HG03565 (cell line): ENCODE data around the gene CCDC92.

ENCODE experiments used
- ATAC-seq: cut with Tn5 transposase; IDR thresholded peaks from one replicate; pipeline ENCODE4 v1.9.1; 2021; ENCODE audit warnings: mild to moderate bottlenecking, moderate library complexity; ENCODE audit not compliant: unreplicated experiment

CCDC92 gene

DNA sequence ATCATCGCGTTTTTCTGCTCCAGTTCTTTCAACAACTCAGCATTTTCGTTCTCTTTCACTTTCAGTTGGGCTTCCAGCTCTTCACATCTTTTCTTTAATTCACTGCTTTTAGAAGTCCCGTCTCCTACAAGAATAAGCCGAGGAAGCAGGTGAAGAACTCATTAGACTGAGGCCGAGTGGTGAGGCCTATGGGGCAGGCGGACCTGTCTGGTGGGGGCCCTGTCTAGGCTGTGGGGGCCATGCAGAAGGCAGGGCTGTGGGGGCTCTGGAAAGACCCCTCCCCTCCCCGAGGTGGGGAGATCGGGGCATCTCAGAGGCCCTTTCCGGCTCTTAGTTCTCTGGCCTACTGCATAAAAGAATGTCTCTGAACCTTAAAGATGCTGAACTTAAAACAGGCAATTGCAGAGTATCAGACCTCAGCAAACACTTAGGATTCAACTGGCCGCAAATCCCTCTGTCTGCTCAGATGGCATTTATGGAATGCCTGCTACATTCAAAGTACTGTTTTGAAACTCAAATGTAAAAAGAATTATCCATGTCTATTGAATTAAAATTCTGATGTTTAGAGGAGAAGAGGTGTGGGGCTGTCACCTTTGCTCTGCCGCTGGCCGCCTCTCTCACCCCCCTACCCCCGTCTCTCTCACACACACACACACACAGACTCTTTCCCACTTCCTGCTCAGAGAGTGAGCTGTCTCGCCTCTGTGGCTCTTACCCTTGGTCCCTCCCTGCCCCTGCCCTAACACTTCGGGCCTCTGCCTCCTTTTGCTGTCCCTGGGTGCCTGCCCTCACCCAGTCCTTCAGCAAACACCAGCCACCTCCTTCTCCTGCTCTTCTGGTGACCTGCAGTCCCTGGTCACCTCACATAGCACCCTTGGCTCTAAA is 34.7 kb downstream of the CCDC92 start:
- no peak for ATAC-seq

DNA sequence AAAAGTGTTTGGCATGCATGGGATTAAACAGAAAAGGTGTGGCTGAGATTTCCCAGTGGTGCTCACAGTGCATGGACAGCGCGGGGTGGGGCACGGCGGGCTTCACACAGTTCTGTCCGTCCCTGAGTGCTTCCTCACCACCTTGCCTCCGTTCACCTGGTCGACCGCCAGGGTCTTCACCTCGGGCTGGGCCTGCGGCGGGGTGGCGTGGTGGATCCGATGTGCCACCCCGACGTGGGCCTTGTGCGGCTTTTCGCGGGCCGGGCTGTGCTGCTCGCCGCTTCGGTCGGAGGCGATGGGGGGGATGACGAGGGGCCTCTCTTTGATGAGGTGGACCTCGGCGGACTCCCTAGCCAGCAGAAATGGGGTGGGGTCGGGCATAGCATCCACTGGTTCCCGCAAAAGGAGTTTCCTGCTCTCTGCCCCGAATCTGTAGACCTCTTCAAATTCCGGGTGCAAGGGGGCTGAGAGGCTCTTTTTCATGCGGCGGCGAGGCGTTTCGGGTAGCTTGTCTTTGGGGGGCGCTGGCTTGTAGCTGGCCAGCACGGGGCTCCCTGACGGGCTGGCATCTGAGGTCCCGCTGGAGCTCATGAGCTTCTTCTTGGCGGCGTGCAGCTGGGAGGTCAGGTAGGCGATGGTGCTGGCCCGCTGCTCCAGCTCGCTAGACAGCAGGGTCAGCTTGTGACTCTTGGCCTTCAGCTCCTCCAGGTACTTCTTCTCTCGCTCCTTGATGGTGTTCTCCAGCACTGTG is 35.5 kb downstream of the CCDC92 start:
- no peak for ATAC-seq

DNA sequence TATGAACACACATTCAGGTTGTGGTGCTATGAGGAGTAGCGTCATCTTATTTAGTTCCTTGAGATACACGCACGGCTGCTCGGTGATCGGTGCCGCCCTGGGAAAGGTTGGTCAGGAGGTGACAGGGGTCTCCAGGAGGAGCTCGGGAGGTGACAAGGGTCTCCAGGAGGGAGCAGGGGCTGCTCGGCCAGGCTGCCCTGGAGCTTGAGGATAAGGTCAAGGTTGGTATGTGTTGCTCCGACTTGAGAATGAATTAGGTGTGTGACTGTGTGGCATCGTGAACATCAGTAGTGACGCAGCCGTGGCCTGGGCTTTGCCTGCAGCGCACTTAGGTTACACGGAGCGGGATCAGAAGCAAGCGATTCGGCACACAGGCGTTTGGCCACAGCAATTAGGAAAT is 36.2 kb downstream of the CCDC92 start:
- no peak for ATAC-seq

DNA sequence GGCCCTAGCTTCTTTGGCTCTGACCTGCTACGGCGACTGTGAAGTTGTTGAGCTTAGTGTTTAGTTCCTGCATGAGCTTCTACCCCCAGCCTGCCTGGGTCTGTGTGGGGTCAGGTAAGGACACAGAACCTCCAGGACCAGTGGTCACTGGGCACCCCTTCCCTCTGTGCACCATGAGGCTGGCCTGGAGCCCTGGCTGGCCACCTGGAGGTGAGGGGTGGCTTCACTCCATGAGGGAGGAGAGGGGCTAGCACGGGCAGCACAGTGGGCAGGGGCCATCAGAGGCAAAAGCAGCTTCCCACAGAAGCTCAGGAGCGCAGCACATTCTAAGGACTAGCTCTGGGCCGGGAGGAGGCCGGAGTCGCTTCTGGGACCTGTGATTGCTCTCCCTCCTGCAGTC is 36.7 kb downstream of the CCDC92 start:
- no peak for ATAC-seq

DNA sequence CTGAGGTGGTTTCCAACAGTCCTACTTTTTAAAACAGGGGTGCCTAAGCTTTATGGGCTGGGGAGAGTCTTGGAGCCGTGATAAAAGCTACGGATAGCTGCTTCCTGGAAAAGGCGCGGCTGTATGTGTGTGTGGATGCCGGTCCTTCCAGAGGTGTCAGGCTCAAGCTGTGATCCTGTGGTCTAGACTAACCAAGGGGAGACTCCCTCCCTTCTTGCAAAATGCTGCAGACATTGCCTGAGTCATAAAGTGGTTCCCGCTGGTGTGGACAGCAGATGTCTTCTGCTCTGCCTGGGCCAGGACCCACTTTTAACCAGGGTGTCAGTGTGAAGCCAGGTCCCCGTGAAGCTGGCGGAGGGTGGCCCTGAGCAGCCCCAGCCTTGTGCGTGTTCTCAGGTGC is 37.8 kb downstream of the CCDC92 start:
- ATAC-seq: no peak

DNA sequence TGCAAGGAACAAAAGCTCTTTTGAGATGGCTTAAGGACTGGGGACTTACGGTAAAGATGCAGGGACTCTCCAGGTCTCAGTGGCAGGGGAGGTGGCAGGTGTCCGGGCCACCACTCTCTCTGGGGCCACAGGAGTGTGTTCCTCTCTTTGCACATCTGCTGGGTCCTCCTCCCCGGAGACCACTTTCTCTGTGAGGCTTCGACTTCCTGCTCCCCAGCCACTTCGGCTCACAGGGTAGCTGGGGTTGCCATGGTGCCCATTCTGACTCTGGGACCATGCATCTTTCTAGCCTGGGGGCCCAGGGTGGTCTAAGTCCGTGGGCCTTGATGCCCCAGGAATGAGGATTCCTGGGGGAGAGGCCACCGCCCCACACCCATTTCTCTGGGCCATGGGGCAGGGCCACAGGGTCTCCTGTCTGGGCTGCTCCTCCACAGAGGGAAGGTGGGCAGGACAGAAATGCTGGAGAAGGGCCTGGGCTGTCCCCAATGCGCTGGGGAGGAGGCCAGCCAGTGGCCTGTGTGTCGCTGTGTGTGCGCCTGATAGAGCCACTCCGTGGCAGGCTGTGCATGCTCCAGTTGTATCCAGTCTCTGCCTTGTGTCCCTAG is 38.5 kb downstream of the CCDC92 start:
- no peak for ATAC-seq

DNA sequence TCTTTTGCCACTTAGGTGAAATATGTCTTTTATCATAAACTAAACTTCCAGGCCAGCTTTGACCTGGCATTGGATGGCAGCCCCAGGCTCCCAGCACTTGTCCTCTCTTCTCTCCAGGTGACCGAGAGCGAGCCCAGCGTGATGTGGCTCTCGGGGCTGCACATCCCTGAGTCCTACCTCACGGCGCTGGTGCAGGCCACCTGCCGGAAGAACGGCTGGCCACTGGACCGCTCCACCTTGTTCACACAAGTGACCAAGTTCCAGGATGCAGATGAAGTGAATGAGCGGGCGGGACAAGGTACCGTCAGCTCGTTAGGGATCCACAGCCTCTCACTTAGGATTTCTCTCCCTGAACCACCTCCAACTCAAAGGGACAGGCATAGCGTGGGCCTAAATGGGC is 39.4 kb downstream of the CCDC92 start:
- ATAC-seq: no peak

DNA sequence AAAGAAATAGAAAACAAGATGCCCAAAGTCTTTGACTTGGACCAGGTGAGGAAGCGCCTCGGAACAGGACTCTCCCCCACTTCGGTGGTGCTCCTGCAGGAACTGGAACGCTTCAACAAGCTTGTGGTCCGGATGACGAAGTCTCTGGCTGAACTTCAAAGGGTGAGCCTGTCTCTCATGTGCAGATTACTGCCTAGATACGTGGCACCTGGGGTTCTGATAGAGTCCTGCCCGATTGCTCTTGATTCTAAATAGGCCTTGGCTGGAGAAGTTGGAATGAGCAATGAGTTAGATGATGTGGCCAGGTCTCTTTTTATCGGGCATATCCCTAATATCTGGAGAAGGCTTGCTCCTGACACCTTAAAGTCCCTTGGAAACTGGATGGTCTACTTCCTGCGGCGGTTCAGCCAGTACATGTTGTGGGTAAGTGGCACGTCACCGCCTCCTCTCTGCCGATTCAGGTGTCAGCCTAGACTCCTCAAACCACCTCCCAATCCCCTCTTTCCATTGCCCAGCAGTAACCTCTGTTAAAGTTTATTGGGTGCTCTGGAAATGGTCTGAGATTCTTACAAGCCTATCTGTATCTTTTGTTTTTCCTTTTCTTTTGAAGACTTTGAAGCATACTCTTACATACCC is 40.8 kb downstream of the CCDC92 start:
- no peak for ATAC-seq

DNA sequence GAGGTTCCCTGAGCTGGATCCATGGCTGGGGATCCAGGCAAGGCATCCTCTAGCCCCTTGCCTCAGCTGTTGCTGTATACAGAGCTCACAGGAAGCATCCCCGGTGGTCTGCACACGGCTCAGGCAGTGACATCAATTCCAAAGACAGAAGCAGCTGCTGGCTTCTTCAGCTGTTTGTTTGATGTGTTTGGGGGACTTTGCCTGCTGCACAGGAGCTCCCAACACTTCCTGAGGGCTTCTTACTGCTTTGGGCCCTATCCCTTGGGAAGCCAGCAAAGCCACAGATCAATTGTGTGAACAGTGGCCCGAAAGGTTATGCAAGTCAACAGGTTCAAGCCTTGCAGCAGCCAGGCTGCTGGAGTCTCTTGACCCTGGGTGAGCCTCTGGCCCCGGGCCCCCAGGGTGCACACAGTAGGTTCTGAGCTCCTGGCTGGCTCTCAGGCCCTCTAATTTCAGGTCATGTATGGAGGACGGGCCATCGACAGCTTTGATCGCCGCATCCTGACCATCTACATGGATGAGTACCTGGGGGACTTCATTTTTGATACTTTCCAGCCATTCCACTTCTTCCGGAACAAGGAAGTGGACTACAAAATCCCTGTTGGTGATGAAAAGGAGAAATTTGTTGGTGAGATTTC is 42.6 kb downstream of the CCDC92 start:
- ATAC-seq: no peak

DNA sequence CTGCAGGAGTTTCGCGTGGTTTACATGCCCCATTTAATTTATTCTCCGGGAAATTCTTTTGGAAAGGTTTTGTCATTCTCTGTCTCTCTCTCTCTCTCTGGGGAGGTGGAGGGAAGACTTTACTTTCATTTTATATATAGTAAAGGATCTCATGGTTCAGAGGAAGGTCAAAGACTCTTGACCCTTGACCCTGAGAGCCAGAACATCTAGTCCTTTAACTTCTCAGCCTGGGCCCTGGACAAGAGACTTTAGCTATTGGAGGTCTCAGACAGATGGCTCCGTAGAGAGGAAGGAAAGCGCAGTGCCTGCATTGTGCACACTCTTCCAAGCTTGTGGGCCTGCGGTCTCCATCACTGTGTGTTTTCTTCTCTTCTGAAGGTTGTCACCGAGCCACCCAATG is 43.7 kb downstream of the CCDC92 start:
- no peak for ATAC-seq

DNA sequence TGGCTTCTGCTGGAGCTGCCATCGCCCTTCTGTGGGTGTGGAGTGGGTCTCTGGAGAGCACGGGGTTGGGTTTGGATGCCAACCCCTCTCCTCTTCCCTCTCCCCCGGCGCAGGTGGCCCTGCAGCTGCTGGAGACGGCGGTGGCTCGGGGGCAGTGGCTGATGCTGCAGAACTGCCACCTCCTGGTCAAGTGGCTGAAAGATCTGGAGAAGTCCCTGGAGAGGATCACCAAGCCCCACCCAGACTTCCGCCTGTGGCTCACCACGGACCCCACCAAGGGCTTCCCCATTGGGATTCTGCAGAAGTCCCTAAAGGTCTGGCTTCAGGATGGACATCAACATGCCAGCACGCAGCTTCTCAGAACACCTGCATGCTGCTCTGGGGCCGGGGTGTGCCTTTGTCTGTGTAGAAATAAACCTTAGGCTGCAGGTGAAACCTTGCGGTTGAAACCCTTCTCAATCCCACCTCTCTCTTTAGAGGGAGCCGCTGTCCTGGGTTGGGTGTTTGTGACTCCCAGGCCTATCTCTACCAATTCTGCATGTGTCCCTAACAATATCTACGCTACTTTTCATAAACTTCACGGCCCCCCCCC is 44.3 kb downstream of the CCDC92 start:
- ATAC-seq: no peak

DNA sequence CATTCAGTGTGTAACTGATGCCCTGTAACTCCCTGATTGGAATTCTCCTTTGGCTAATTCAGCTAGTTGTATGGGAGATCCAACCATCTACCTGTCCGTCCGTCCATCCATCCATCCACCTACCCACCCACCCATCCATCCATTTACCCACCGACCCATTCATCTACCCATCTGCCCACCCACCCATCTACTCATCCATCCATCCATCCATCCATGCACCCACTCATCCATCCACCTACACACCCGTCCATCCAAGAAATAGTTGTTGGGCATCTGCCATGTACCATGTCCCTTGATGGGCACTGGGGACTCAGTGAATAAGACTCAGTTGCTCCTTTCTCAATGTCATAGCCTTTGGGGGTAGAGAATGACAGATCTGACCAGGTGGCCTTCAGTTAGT is 48.1 kb downstream of the CCDC92 start:
- no peak for ATAC-seq

DNA sequence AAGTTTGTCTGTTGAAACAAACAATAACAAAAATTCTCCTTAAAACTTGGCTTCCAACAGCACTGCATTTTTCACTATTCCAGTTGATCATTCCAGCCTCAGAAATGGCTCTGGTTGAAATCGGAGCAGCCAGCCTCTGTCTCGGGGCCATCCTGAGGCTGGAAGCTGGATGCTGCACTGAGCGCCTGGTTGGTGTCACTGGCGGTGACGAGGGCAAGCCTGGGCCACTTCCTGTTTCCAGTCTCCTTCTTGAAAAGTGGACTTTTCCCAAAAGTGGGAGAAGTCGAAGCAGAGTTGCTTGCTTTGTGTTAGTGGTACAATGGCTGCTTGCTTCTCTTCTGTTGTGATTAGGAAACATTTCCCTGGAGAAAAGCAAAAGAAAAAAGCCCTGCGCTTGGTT is 48.7 kb downstream of the CCDC92 start:
- no peak for ATAC-seq

DNA sequence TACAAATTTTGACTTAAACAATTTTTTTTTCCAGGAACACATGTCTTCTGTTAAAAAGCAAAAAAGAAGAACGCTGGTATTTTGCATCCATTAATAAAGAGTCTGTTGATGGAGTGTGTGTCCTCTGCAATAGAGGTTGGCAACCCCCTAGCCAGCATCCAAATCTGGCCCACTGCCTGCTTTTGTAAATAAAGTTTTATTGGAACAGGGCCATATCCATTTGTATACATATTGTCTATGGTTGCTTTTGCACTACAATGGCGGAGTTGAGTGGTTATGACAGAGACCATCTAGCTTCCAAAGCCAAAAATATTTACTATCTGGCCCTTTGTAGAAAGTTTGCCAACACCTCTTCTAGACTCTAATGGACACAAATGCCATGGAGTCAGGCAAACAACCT is 49.6 kb downstream of the CCDC92 start:
- no peak for ATAC-seq

DNA sequence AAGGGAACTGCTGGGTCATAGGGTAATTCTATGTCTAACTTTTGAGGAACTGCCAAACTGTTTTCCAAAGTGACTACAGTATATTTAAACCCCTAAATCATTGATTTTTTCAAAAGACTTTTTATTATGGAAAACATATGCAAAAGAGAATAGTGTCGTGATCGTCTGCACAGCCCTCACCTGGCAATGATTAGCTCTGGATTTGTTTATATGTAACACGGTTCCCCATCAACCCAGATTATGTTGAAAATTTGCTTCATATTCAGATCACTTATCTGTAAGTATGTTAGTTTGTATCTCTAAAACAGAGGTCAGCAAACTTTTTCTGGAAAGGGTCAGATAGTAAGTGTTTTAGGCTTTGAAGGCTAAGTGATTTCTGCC is 52.7 kb downstream of the CCDC92 start:
- ATAC-seq: no peak

DNA sequence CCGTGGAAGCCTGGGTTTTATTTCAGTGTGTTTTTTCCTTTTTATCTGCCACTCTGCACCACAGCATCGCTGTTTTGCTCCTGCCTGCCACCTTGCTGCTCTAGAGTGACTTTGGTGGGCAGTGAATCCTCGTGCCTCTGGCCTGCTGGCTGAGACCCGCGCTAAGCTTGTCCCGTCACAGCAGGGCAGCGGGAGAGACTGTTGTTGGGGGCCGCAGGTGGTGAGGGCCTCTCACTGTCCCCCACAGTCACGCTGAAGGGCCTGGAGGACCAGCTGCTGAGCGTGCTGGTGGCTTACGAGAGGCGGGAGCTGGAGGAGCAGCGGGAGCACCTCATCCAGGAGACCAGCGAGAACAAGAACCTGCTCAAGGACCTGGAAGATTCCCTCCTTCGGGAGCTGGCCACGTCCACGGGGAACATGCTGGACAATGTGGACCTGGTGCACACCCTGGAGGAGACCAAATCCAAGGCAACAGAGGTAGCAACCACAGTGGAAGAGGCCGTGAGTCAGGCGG is 55.2 kb downstream of the CCDC92 start:
- no peak for ATAC-seq

DNA sequence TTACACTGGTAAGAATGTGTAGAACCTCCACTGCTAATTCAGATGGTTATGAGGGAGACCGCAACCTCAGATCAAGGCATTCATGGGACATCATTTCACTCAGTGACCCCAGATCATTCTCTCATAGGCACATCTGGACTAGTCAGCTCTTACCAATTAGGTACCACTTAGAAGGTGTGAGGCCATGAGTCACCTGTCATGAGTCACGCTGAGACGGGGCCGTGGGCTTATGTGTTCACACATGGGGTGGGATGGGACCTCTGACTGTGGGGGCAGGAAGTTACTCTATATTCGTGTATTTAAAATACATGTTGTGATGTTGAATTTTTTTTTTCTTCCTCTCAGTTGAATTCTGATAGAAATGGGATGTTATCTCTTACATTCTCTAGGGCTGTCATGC is 55.9 kb downstream of the CCDC92 start:
- no peak for ATAC-seq

DNA sequence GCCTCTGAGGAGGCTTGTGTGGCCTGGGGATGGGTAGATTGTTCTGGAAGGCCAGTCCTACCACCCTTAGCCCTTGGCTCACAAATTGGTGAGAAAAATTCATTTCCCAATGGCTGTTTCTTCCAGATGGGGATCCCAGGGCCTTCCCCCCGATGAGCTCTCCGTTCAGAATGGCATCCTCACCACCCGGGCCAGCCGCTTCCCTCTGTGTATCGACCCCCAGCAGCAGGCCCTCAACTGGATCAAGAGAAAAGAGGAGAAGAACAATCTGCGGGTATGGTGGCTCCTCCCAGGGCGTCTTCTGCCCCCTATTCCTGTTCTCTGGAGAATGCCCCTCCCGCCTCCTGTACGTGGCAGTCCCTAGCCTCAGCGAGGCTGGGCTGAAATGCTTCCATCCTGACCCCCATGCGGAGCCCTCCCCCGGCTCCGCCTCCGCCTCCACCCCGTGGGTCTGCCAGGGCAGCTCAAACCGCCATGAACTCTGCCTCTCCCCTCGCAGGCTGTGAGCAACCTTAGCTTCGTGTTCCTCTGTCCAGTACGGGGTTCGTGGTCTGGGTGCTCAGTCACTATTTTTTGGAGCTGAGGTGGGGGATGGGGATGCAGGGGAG is 57.8 kb downstream of the CCDC92 start:
- ATAC-seq: no peak

DNA sequence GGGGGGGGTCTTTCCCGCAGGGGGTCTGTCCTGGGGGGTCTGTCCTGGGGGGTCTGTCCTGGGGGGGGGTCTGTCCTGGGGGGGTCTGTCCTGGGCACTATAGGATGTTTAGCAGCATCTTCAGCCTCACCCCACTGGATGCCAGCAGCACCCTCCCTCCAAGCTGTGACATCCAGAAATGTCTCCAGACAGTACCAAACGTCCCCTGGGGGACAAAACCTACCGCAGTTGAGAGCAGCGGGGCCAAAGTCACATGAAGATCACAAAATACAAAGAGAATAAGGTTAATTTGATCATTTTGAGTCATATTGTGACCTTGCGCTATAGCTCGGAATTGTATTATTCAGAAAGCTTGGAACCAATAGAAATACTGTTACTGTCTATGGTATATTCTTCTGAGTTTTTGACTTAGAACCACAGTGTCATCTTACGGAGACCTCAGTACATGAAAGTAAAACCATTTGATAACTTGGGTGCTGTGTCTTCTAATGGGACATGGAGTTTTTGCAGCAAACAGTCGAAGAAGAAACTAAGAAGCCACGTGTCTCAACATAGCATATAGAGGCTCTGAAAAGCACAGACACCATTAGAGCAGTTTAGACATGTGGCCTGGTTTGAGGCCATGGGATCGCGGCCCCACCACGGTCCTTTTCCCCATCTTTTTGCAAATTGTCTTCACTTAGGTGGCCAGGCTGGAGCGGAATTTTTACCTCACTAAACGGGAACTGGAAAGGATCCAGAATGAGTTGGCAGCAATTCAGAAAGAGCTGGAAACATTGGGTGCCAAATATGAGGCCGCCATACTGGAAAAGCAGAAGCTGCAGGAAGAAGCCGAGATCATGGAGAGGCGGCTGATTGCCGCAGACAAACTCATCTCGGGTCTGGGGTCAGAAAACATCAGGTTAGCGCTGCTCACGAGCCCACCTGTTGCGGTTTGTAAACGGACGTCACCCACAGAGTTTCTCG is 59.9 kb downstream of the CCDC92 start:
- ATAC-seq: no peak
